ENCODE measurements around the gene FARS2.

Gene FARS2

DNA sequence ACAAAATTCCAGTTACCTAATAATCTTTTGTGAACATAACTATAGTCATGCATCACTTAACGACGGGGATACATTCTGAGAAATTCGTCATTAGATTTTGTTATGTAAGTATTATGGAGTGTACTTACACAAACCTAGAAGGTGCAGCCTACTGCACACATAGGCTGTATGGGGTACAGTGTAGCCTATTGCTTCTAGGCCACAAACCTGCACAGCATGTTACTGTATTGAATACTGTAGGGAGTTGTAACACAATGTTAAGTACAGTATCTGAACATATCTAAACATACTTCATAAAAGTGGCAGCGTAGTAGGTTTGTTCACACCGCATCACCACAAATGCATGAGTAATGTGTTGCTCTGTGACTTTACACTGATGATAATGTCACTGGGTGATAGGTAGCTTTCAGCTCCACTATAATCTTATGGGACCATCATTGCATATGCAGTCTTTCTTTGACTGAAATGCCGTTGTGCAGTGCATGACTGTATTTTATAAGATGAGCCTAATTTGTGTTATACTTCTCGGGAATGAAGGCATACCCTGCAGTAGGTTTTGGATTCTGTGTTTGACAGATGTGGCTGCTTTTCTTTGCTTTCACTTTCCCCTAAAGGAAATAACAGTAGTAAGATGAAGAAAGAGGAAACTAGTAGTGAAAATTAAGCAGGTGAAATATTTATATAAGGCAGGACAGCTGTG is 365.6 kb downstream of the FARS2 start:
- no peak overlapping the region for H3K4me3 ChIP-seq (ENCODE audit: low read depth, low read length)
- no peak for DNase-seq (ENCODE audit: low read depth)
- TF ChIP-seq, protein P1, sequence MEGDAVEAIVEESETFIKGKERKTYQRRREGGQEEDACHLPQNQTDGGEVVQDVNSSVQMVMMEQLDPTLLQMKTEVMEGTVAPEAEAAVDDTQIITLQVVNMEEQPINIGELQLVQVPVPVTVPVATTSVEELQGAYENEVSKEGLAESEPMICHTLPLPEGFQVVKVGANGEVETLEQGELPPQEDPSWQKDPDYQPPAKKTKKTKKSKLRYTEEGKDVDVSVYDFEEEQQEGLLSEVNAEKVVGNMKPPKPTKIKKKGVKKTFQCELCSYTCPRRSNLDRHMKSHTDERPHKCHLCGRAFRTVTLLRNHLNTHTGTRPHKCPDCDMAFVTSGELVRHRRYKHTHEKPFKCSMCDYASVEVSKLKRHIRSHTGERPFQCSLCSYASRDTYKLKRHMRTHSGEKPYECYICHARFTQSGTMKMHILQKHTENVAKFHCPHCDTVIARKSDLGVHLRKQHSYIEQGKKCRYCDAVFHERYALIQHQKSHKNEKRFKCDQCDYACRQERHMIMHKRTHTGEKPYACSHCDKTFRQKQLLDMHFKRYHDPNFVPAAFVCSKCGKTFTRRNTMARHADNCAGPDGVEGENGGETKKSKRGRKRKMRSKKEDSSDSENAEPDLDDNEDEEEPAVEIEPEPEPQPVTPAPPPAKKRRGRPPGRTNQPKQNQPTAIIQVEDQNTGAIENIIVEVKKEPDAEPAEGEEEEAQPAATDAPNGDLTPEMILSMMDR (IDR thresholded peaks at IDR 0.05; ENCODE audit: control insufficient read depth, extremely low read depth, insufficient read depth): no peak

- no peak for DNase-seq (ENCODE audit: low read depth)
- H3K4me3 ChIP-seq (ENCODE audit: low read depth, low read length): no peak overlapping the region
- TF ChIP-seq, protein P1 (IDR thresholded peaks at IDR 0.05; ENCODE audit: control insufficient read depth, extremely low read depth, insufficient read depth): no peak
Measured at GRCh38 chr6:5630636-5631035, 369.3 kb downstream of the FARS2 start.

DNA sequence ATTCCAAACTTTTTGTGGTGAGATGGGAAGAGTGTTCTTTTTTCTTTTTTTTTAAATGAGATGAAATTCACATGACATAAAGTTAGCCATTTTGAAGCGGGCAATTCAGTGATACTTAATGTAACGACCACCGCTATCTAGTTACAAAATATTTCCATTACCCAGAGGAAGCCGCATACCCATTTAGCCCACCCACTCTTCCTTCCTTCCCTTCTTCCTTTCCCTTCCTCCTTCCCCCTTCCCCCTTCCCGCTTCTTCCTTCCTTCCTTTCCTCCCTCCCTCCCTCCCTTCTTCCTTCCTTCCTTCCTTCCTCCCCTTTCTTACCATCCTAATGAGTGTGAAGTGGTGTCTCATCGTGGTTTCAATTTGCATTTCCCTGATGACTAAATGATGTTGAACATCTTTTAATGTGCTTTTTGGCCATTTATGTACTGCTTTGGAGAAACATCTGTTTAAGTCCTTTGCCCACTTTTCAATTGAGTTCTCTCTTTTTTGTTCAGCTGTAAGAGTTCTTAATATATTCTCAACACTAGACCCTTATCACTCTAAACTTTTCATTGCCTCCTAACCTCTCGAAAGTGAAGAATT is 371.1 kb downstream of the FARS2 start:
- DNase-seq (ENCODE audit: low read depth): no peak
- TF ChIP-seq, protein P1 (IDR thresholded peaks at IDR 0.05; ENCODE audit: control insufficient read depth, extremely low read depth, insufficient read depth): no peak
- no peak overlapping the region for H3K4me3 ChIP-seq (ENCODE audit: low read depth, low read length)

- DNase-seq (ENCODE audit: low read depth): no peak
- H3K4me3 ChIP-seq (ENCODE audit: low read depth, low read length): no peak overlapping the region
- TF ChIP-seq, protein P1 (IDR thresholded peaks at IDR 0.05; ENCODE audit: control insufficient read depth, extremely low read depth, insufficient read depth): no peak
Measured at GRCh38 chr6:5634525-5634924, 373.2 kb downstream of the FARS2 start.

DNA sequence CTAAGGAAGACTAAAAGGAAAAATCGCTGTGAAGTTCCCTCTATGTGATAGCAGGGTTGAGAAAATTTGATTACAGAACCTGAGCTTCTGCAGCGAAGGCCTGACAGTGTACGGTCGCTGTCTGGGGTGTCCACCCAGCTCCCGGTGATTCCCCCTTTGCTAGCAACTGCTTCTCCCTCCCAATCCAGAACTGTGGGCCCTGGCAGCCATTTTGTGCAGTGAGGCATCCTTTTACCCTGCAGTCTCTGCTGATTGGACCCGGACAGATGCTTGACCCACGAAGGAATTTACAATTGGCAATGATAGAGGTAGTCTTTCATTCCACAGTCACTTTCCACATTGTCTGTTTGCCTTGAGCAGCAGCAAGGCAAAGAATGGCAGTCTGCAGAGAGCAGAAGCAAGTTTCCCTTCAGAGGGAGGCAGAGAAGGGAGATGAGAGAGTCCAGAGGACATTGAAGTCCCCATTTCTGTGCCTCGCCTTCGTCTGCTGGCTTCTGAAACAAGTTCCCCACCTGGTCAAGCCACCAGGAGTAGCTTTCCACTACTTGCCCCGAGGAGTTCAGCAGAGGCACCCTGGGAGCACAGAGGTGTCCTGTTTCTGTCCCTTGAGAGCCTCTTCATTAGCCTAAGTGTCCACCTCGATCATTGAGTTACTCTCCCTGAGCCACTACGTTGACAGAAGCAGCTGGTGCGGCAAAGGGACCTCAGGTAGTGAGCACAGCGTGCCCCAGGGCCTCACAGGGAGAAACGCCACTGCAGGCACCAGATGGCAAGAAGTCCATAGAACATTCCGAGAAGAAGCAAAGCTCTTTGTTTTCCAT is 375.1 kb downstream of the FARS2 start:
- H3K4me3 ChIP-seq (ENCODE audit: low read depth, low read length): no peak overlapping the region
- TF ChIP-seq, protein P1 (IDR thresholded peaks at IDR 0.05; ENCODE audit: control insufficient read depth, extremely low read depth, insufficient read depth): no peak
- DNase-seq (ENCODE audit: low read depth): no peak

GRCh38 chr6:5637714-5638113 is 376.4 kb downstream of the FARS2 start:
- H3K4me3 ChIP-seq (ENCODE audit: low read depth, low read length): no peak overlapping the region
- TF ChIP-seq, protein P1 (IDR thresholded peaks at IDR 0.05; ENCODE audit: control insufficient read depth, extremely low read depth, insufficient read depth): no peak
- DNase-seq (ENCODE audit: low read depth): no peak
